ENCODE data around the gene PLXNC1.

- TF ChIP-seq CTCF (IDR thresholded peaks at IDR 0.05) (no peak), POLR2AphosphoS5 (IDR thresholded peaks at IDR 0.05; ENCODE audit: insufficient read depth in 1 of 2, low read depth in 1 of 2) (no peak), POLR2A (IDR thresholded peaks at IDR 0.05) (no peak)
Measured at GRCh38 chr12:94187361-94187760, 39.0 kb downstream of the PLXNC1 start.
